B cell (primary cell): Measurements from ENCODE around the gene PDXK.

Experiments used
- CTCF ChIP-seq: fragments of 200-600 bp; IDR thresholded peaks from one replicate; pipeline ENCODE4 v1.8.0; 2022; ENCODE audit warnings: antibody characterized with exemption, mild to moderate bottlenecking
- EZH2 ChIP-seq: IDR thresholded peaks from 2 replicates; pipeline ENCODE4 v1.6.1; 2012; ENCODE audit warnings: borderline replicate concordance, low read depth, mild to moderate bottlenecking, moderate library complexity, low read length; ENCODE audit not compliant: insufficient read depth, poor library complexity, severe bottlenecking

GRCh38 chr21:43696214-43696613 lies 22.7 kb upstream of the PDXK start:
- TF ChIP-seq CTCF (no peak), EZH2 (no peak)
